Measurements from ENCODE around the gene WDR37. TPM values are rescaled to one million over a fixed set of nuclear protein-coding genes. Genes with fewer than 3 reads are reported as not detected.

Gene WDR37
- total and polyA plus RNA-seq, 9 donors = 8.7 to 12.5 (median 10.5) TPM

GRCh38 chr10:1097436-1097835 lies 41.3 kb downstream of the WDR37 start:
- H3K36me3 ChIP-seq (ENCODE audit: control insufficient read depth, insufficient read depth, low read length) = peaks cover 77% of the 10 kb centered on the region
- WGBS (ENCODE audit: insufficient coverage) = 95% methylated on average over 4 of the region's 6 CpGs

DNA sequence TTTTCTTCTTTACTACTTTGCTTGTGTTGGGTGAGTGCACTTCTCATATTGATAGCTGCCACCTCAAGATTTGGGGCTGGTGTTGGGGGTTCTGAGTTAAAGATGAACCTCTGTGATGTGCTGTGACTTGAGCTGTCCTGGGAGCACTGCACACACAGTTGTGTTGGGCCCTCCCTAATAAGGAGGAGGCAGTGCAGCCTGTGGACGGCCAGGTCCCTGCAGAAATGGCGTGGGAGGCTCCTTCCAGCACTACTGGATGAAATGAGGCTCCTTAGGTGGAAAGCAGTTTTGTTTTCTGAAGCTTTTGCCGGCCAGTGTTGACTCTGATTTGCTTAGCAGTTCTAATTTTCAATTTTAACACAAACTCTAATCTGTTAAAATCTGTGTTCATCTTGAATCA lies 44.0 kb downstream of the WDR37 start:
- Histone ChIP-seq H3K9me3 (replicated peaks; ENCODE audit: control insufficient read depth, low read depth, low read length) (no peaks in the 10 kb centered on the region), H3K27ac (ENCODE audit: low read length) (no peak overlapping the region), H3K4me1 (ENCODE audit: control insufficient read depth, insufficient read depth, low read length) (no peaks in the 10 kb centered on the region), H3K36me3 (ENCODE audit: control insufficient read depth, insufficient read depth, low read length) (peaks cover 78% of the 10 kb centered on the region), H3K27me3 (ENCODE audit: control insufficient read depth, insufficient read depth, low read length) (no peaks in the 10 kb centered on the region), H3K4me3 (ENCODE audit: low read length) (no peak overlapping the region)
- whole genome bisulfite sequencing (ENCODE audit: insufficient coverage) = no CpG with 5 or more reads among the region's 3 CpGs
- no peak for DNase-seq

More at GRCh38 chr10:1097436-1097835, 41.3 kb downstream of the WDR37 start:
- H3K27me3 ChIP-seq (ENCODE audit: control insufficient read depth, insufficient read depth, low read length) = no peaks in the 10 kb centered on the region
- no peak overlapping the region for H3K27ac ChIP-seq (ENCODE audit: low read length)
- no peak for DNase-seq
- no peaks in the 10 kb centered on the region for H3K9me3 ChIP-seq (replicated peaks; ENCODE audit: control insufficient read depth, low read depth, low read length)
- H3K4me3 ChIP-seq (ENCODE audit: low read length) = no peak overlapping the region
- no peaks in the 10 kb centered on the region for H3K4me1 ChIP-seq (ENCODE audit: control insufficient read depth, insufficient read depth, low read length)

- no peaks in the 10 kb centered on the region for H3K27me3 ChIP-seq (ENCODE audit: control insufficient read depth, insufficient read depth, low read length)
- H3K27ac ChIP-seq (ENCODE audit: low read length) = no peak overlapping the region
- no peaks in the 10 kb centered on the region for H3K9me3 ChIP-seq (replicated peaks; ENCODE audit: control insufficient read depth, low read depth, low read length)
- no peak overlapping the region for H3K4me3 ChIP-seq (ENCODE audit: low read length)
- 59% methylated on average over 22 of the region's 23 CpGs for WGBS (ENCODE audit: insufficient coverage)
- no peak for DNase-seq
- no peaks in the 10 kb centered on the region for H3K4me1 ChIP-seq (ENCODE audit: control insufficient read depth, insufficient read depth, low read length)
- H3K36me3 ChIP-seq (ENCODE audit: control insufficient read depth, insufficient read depth, low read length) = peaks cover 78% of the 10 kb centered on the region
Observed at GRCh38 chr10:1100691-1101368, 44.6 kb downstream of the WDR37 start.

DNA sequence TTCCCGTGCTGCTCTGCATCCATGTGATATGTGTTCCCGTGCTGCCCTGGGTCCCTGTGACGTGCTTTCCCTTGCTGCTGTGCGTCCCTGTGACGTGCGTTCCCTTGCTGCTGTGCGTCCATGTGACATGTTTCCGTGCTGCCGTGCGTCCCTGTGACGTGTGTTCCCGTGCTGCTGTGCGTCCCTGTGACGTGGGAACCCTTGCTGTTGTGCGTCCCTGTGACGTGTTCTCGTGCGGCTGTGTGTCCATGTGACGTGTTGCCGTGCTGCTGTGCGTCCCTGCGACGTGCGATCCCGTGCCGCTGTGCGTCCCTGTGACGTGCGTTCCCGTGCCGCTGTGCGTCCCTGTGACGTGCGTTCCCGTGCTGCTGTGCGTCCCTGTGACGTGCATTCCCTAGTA lies 45.8 kb downstream of the WDR37 start:
- WGBS (ENCODE audit: insufficient coverage) = 96% methylated on average over 37 of the region's 37 CpGs
- Histone ChIP-seq H3K36me3 (ENCODE audit: control insufficient read depth, insufficient read depth, low read length) (peaks cover 70% of the 10 kb centered on the region), H3K27me3 (ENCODE audit: control insufficient read depth, insufficient read depth, low read length) (no peaks in the 10 kb centered on the region), H3K27ac (ENCODE audit: low read length) (no peak overlapping the region), H3K4me1 (ENCODE audit: control insufficient read depth, insufficient read depth, low read length) (peaks cover 2% of the 10 kb centered on the region), H3K9me3 (replicated peaks; ENCODE audit: control insufficient read depth, low read depth, low read length) (no peaks in the 10 kb centered on the region), H3K4me3 (ENCODE audit: low read length) (no peak overlapping the region)
- no peak for DNase-seq

DNA sequence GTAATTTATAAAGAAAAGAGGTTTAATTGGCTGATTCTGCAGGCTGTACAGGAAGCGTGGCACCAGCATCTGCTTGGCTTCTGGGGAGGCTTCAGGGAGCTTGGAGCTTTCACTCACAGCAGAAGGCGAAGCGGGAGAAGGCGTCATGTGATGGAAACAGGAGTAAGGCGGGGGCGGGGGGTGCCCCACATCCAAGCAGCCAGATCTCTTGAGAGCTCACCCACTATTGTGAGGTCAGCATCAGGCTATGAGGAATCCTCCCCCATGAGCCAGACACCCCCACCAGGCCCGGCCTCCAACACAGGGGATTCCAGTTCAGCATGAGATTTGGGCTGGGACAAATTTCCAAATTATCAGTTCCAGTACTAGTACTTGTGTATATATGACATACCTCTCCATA lies 46.2 kb downstream of the WDR37 start:
- no peak overlapping the region for H3K27ac ChIP-seq (ENCODE audit: low read length)
- peaks cover 70% of the 10 kb centered on the region for H3K36me3 ChIP-seq (ENCODE audit: control insufficient read depth, insufficient read depth, low read length)
- WGBS (ENCODE audit: insufficient coverage) = 100% methylated on average over 1 of the region's 7 CpGs
- no peak for DNase-seq
- H3K27me3 ChIP-seq (ENCODE audit: control insufficient read depth, insufficient read depth, low read length) = no peaks in the 10 kb centered on the region
- no peaks in the 10 kb centered on the region for H3K9me3 ChIP-seq (replicated peaks; ENCODE audit: control insufficient read depth, low read depth, low read length)
- peaks cover 5% of the 10 kb centered on the region for H3K4me1 ChIP-seq (ENCODE audit: control insufficient read depth, insufficient read depth, low read length)
- H3K4me3 ChIP-seq (ENCODE audit: low read length) = no peak overlapping the region

DNA sequence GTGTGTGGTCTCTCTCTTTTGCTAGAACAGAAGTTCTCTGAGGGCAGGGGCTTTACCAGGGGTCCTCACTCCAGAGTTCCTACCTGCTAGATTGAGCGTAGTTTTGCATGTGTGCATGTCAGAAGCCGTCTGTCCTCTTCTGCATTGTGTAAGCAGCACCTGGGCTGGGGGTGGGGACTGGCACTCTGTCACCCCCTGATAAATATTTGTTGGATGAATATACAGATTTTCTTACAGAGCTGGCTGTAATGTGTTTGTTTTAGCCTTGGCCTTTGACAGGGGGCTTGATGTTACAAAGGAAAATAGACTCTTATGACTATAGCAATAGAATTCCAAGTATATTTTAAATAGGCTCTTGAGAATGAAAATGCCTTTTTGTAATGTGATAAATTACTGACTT lies 46.6 kb downstream of the WDR37 start:
- H3K9me3 ChIP-seq (replicated peaks; ENCODE audit: control insufficient read depth, low read depth, low read length) = no peaks in the 10 kb centered on the region
- H3K27ac ChIP-seq (ENCODE audit: low read length) = no peak overlapping the region
- peaks cover 70% of the 10 kb centered on the region for H3K36me3 ChIP-seq (ENCODE audit: control insufficient read depth, insufficient read depth, low read length)
- no peak overlapping the region for H3K4me3 ChIP-seq (ENCODE audit: low read length)
- H3K4me1 ChIP-seq (ENCODE audit: control insufficient read depth, insufficient read depth, low read length) = peaks cover 5% of the 10 kb centered on the region
- DNase-seq = no peak
- no peaks in the 10 kb centered on the region for H3K27me3 ChIP-seq (ENCODE audit: control insufficient read depth, insufficient read depth, low read length)
- WGBS (ENCODE audit: insufficient coverage) = no CpG with 5 or more reads among the region's 2 CpGs

- H3K4me1 ChIP-seq (ENCODE audit: control insufficient read depth, insufficient read depth, low read length) = peaks cover 5% of the 10 kb centered on the region
- WGBS (ENCODE audit: insufficient coverage) = 97% methylated on average over 6 of the region's 18 CpGs
- no peak for DNase-seq
- no peak overlapping the region for H3K27ac ChIP-seq (ENCODE audit: low read length)
- H3K9me3 ChIP-seq (replicated peaks; ENCODE audit: control insufficient read depth, low read depth, low read length) = no peaks in the 10 kb centered on the region
- no peaks in the 10 kb centered on the region for H3K27me3 ChIP-seq (ENCODE audit: control insufficient read depth, insufficient read depth, low read length)
- peaks cover 70% of the 10 kb centered on the region for H3K36me3 ChIP-seq (ENCODE audit: control insufficient read depth, insufficient read depth, low read length)
- no peak overlapping the region for H3K4me3 ChIP-seq (ENCODE audit: low read length)
Observed at GRCh38 chr10:1103551-1103950, 47.4 kb downstream of the WDR37 start.

DNA sequence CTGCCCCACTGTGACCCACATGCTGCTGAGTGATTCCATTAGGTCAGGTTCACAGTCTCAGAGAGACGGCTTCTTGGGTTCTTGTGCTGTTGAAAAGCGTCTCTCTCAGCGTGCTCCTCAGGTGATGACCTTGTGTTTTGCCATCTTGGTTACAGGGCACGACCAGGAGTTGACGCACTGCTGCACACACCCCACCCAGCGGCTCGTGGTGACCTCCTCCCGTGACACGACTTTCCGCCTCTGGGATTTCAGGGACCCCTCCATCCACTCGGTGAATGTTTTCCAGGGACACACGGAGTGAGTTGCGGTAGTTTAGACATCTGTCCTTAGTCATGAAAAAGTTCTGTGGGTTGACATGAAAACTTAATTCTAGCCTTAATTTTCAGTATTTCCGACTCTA lies 48.8 kb downstream of the WDR37 start:
- Histone ChIP-seq H3K27me3 (ENCODE audit: control insufficient read depth, insufficient read depth, low read length) (no peaks in the 10 kb centered on the region), H3K36me3 (ENCODE audit: control insufficient read depth, insufficient read depth, low read length) (peaks cover 73% of the 10 kb centered on the region), H3K4me1 (ENCODE audit: control insufficient read depth, insufficient read depth, low read length) (peaks cover 5% of the 10 kb centered on the region), H3K27ac (ENCODE audit: low read length) (no peak overlapping the region), H3K4me3 (ENCODE audit: low read length) (no peak overlapping the region), H3K9me3 (replicated peaks; ENCODE audit: control insufficient read depth, low read depth, low read length) (no peaks in the 10 kb centered on the region)
- WGBS (ENCODE audit: insufficient coverage) = 95% methylated on average over 11 of the region's 14 CpGs
- DNase-seq = no peak

GRCh38 chr10:1107004-1107403 lies 50.8 kb downstream of the WDR37 start:
- no peaks in the 10 kb centered on the region for H3K27me3 ChIP-seq (ENCODE audit: control insufficient read depth, insufficient read depth, low read length)
- no peak for DNase-seq
- H3K4me3 ChIP-seq (ENCODE audit: low read length) = no peak overlapping the region
- whole genome bisulfite sequencing (ENCODE audit: insufficient coverage) = 79% methylated on average over 15 of the region's 15 CpGs
- no peaks in the 10 kb centered on the region for H3K9me3 ChIP-seq (replicated peaks; ENCODE audit: control insufficient read depth, low read depth, low read length)
- peaks cover 61% of the 10 kb centered on the region for H3K36me3 ChIP-seq (ENCODE audit: control insufficient read depth, insufficient read depth, low read length)
- H3K27ac ChIP-seq (ENCODE audit: low read length) = no peak overlapping the region
- H3K4me1 ChIP-seq (ENCODE audit: control insufficient read depth, insufficient read depth, low read length) = peaks cover 5% of the 10 kb centered on the region

DNA sequence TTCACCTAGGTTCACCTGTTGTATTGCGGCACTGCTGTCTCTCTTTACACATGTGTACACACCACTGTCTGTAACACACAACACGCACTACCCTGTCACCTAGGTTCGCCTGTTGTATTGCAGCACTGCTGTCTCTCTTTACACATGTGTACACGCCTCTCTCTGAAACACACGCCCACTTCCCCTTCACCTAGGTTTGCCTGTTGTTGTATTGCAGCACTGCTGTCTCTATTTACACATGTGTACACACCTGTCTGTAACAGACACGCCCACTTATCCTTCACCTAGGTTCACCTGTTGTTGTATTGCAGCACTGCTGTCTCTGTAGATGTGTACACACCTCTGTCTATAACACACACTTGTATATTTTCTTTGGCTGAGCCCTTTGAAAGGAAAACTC lies 51.5 kb downstream of the WDR37 start:
- Histone ChIP-seq H3K9me3 (replicated peaks; ENCODE audit: control insufficient read depth, low read depth, low read length) (no peaks in the 10 kb centered on the region), H3K27me3 (ENCODE audit: control insufficient read depth, insufficient read depth, low read length) (no peaks in the 10 kb centered on the region)
- WGBS (ENCODE audit: insufficient coverage) = 92% methylated on average over 5 of the region's 6 CpGs

More for the DNA sequence above, 51.5 kb downstream of the WDR37 start:
- Histone ChIP-seq H3K36me3 (ENCODE audit: control insufficient read depth, insufficient read depth, low read length) (peaks cover 63% of the 10 kb centered on the region), H3K4me3 (ENCODE audit: low read length) (no peak overlapping the region), H3K4me1 (ENCODE audit: control insufficient read depth, insufficient read depth, low read length) (peaks cover 5% of the 10 kb centered on the region), H3K27ac (ENCODE audit: low read length) (no peak overlapping the region)
- no peak for DNase-seq

Measured in muscle of leg (tissue), 11 donors.